IMR-90 (cell line): ENCODE data around the gene EIF3A. TPM values are rescaled to one million over a fixed set of nuclear protein-coding genes. Genes with fewer than 3 reads are reported as not detected.

Experiments used
- BHLHE40 ChIP-seq: fragments of 150-350 bp; IDR thresholded peaks from 2 replicates; pipeline ENCODE4 v1.6.1; 2016; ENCODE audit warnings: mild to moderate bottlenecking, low read depth, low read length
- CTCF ChIP-seq: conservative IDR thresholded peaks from 2 replicates; pipeline ENCODE4 v1.5.1; 2012; ENCODE audit warnings: mild to moderate bottlenecking, low read depth, low read length, improper control_type of control experiment
- MXI1 ChIP-seq: IDR thresholded peaks from 2 replicates; pipeline ENCODE4 v1.6.1; 2012; ENCODE audit warnings: low read depth, mild to moderate bottlenecking, low read length, moderate library complexity, borderline replicate concordance
- RCOR1 ChIP-seq: IDR thresholded peaks from 2 replicates; pipeline ENCODE4 v1.6.1; 2012; ENCODE audit warnings: mild to moderate bottlenecking, low read length, improper control_type of control experiment; ENCODE audit not compliant: insufficient replicate concordance
- RFX5 ChIP-seq: IDR thresholded peaks from 2 replicates; pipeline ENCODE4 v1.8.0; 2012; ENCODE audit warnings: low read depth, mild to moderate bottlenecking, low read length, moderate library complexity
- polyA plus RNA-seq, 3 experiments: library from polyadenylated mRNA; depleted of rRNA; stranded (reverse); fragments of >200 nt; gene quantifications; 2 replicates each; pipeline ENCODE4 v1.2.3, GENCODE V29; 2012; ENCODE audit warnings: low replicate concordance in 1 of 3
- total RNA-seq: library from RNA; depleted of rRNA; stranded (reverse); fragments of >200 nt; gene quantifications from 2 replicates; pipeline ENCODE4 v1.2.3, GENCODE V29; 2012

Gene EIF3A
- total and polyA plus RNA-seq, 2 of the 4 experiments (the other 2 are of a cell fraction), result 49.6 to 145 TPM

- TF ChIP-seq CTCF, result no peak
- no peak for TF ChIP-seq RFX5
- TF ChIP-seq RCOR1, result no peak
- TF ChIP-seq MXI1, result no peak
- TF ChIP-seq BHLHE40, result no peak
Observed at GRCh38 chr10:119005362-119006043, 75.1 kb downstream of the EIF3A start (continued).
